GM12872 (cell line): ENCODE data around the gene GADD45B.

Source experiments
- CTCF ChIP-seq: IDR thresholded peaks from 3 replicates; pipeline ENCODE4 v1.5.1; 2011; ENCODE audit warnings: low read depth, mild to moderate bottlenecking, low read length, moderate library complexity; ENCODE audit not compliant: insufficient read depth

Gene GADD45B

GRCh38 chr19:2477141-2477710 is 1.3 kb downstream of the GADD45B start:
- TF ChIP-seq CTCF = no peak

GRCh38 chr19:2477732-2478191 is 1.8 kb downstream of the GADD45B start:
- no peak for TF ChIP-seq CTCF

GRCh38 chr19:2478278-2478755 is 2.4 kb downstream of the GADD45B start:
- TF ChIP-seq CTCF = peak; percentile 11; the same call in 1 of the 3 replicates

- no peak for TF ChIP-seq CTCF
Observed at GRCh38 chr19:2478756-2479555, 3.0 kb downstream of the GADD45B start.

- peak; percentile 81 for TF ChIP-seq CTCF
Observed at GRCh38 chr19:2479556-2480194, 3.7 kb downstream of the GADD45B start.

DNA sequence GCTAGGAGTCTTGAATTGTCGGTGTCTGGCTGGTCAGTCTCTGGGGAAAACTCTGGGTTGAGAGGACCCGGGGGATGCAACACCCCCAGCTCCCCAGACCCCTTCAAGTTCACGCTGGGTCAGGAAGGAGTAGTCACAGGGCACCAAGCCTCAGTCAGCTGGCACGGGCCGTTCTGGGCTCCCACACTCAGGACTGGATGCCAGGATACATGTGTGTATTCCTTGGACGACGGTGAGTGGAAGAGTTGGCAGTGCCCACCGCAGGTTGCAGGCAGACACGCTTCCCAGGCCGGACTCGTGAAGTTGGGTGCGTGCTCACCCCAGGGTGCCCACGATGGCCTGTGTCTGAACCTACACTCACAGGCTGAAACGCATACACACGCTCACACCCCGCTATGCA is 5.5 kb downstream of the GADD45B start:
- no peak for TF ChIP-seq CTCF

GRCh38 chr19:2482354-2483038 is 6.6 kb downstream of the GADD45B start:
- TF ChIP-seq CTCF = no peak
